Activated CD8-positive, alpha-beta memory T cell treated with anti-CD3 and anti-CD28 coated beads, Interleukin-2, amount 50 U/mL, for 24 hours (primary cell): ENCODE measurements around the gene RMI2.

Source experiments
- DNase-seq: peaks from one replicate; pipeline ENCODE4 v3.0.0-alpha.2; 2020; ENCODE audit errors: extremely low read depth

Gene RMI2

GRCh38 chr16:11399261-11399831 is 54.1 kb downstream of the RMI2 start:
- no peak for DNase-seq

- DNase-seq, result no peak
Measured at GRCh38 chr16:11400076-11400475, 54.8 kb downstream of the RMI2 start.
